Mammary epithelial cell (primary cell): ENCODE measurements around the gene TPST1.
"Not testable (repeated sequence)": the region's sequence is repeated elsewhere in the genome, so short reads cannot be mapped to it uniquely, and the experiment has no call there.

Experiments
- CTCF ChIP-seq, 2 donors: IDR thresholded peaks in 1 of 2; conservative IDR thresholded peaks in 1 of 2; 2 replicates each; pipeline ENCODE4 v1.5.1; 2011 to 2012; ENCODE audit warnings: inconsistent platforms in 2 of 2, low read length in 2 of 2, mild to moderate bottlenecking in 2 of 2, control low read depth in 1 of 2, low read depth in 1 of 2; ENCODE audit not compliant: insufficient read depth in 1 of 2; ENCODE audit errors: extremely low read depth in 1 of 2
- EZH2 ChIP-seq: IDR thresholded peaks from 2 replicates; pipeline ENCODE4 v1.6.1; 2012; ENCODE audit warnings: low read length, inconsistent platforms, borderline replicate concordance

GRCh38 chr7:66395128-66395571, 190.0 kb downstream of the TPST1 start:
- TF ChIP-seq CTCF (conservative IDR thresholded peaks at IDR 0.05 in 1 of 2, IDR thresholded peaks at IDR 0.05 in 1 of 2; ENCODE audit: extremely low read depth in 1 of 2, insufficient read depth in 1 of 2, low read depth in 1 of 2, low read length in 2 of 2); EZH2: not testable (repeated sequence)
